Measurements from ENCODE around the gene ATP1B3.
"Not testable (repeated sequence)": the region's sequence is repeated elsewhere in the genome, so short reads cannot be mapped to it uniquely, and the experiment has no call there.

The ATP1B3 gene

DNA sequence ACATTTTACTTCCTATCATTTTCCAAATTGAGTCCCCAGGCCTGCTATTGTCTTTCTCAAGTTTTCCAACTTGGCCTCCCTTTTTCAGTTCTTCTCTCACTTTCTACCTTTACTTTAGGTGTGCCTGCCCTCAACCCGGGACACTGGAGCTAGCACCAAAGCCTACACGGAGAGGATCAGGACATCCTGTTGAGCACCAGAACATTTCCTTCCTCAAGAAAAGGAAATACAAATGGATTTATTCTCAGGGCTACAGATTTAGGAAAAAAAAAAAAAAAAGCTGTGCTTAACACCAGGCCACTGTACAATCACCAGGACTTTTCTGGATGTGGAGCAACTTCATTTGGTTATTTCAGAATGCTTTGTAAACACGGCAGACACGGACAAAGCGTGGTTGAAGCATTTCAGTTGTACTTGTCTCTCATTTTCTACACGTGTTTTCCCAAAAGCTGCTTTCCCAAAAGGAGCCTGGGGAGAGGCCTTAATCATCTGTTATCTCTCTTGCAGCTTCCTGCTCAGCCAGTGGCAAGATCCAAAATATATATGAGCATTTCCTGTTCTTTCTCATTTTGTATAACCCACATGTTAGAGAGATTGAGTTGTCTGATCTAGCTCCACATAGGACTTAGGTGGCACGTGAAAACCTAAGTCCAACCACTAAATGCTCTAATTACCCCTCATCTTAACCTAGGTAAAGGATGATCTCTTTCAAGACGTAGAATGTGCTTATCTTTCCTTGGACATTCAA is 15.5 kb upstream of the ATP1B3 start:
- no peak for DNase-seq

DNA sequence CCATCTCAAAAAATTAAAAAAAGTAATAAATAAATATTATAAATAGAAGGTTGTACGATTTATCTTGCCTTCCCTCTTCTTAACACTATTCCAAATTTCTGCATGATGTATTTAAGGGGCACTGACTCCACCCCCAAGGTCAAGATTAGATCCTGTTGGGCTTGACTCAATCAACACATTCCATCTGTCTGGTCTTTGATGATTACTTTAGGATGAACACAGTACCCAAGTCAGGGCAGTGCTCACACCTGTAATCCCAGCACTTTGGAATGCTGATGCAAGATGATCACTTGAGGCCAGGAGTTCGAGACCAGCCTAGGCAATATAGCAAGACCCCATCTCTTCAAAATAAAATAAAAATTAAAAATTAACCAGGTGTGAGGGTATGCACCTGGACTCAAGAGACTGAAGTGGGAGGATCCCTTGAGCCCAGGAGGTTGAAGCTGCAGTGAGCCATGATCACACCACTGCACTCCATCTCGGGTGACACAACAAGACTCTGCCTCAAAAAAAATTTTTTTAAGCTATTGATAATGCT is 14.1 kb upstream of the ATP1B3 start:
- DNase-seq, result no peak

DNA sequence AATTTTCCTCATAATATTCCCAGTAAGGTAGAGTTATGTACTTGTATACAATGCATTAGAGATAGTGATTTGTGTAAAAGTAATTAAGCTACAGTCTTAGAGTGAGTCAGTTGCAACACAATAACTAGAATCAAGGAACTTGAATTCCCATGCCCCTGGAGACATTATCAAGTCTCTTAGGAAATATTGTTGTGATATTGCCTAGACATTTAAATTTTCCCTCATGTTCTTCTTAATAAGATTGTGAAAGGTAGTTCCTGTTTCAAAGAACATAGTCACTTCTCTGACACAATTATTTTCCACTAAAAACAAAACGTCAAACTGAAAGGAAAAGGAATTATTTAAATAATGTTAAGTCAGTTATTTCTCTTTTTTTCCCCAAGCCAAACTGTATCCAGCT is 13.0 kb upstream of the ATP1B3 start:
- no peak for DNase-seq

DNA sequence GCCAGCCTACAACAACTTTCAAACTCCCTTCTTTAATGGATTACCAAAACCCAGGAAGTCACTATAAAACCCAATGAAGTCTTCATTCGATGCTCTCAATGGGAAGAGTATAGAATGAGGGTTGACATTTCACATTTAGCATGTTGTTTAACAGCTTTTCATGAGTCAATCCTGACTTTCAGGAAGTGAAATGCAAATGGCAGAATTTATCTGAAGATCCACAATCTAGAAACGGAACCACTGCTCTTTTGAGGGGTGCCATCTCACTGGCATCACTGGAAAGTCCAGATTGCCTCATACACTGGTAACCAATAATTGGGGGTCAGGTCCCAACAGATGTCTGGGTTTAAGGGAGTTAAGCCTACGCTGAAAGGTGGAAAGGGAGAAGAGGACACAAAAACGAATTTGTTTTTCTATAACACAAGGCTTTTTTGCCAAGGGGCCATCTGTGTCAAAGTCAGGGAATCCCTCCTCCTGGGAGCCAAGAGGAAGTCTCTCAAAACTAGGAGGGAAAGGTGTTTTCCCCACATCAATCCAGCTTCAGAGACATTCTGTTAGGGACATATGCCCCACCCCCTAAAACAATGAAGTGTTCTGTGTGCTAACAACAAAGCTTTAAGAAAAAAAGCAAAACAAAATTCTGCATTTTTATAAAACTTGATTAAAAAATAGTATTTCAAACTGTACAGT is 12.0 kb upstream of the ATP1B3 start:
- no peak for DNase-seq

DNA sequence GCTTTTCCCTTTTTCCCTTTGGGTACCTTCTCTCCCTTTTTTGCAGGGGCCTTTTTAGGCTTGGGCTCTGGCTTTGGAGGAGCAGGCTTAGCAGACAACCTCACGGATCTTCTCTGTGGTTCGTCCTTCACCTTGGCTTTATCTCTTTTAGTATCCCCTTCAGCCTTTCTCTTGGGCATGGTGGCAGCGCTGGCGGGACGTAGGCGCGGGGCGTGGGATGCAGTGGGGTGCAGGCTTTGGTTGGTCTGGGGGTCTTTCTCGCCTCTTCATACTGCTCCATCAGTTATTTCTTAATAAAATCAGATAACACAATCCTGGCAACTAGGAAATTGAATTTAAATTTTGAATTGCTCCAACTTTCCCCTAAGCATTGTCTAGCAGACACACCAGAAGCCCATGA is 11.3 kb upstream of the ATP1B3 start:
- no peak for DNase-seq

DNA sequence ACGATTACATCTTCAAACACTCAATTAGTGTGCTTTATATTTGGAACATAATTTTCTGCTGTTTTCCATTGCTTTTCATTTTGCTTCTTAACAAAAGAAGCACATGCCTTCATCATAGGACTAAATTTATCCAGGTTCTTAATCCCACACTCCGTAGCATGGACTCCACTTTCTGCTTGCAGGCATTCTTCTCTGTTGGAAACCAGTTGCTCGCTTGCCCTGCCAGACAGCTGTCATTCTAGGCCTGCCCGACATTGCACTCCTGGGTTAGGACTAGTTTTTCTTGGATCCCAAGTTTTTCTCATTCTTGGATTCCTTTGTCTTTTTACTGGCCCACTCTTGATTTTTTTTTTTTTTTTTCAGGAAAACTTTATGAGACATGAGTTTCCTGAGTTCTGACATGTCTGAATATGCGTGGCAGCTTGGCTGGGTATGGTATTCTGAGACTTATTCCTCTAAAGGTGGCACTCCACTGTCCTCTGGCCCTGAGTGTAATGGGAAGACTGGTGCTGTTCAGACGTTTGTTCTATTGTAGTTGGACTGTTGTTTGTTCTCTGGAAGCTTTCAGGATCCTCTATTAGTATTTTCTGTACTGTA is 6.3 kb upstream of the ATP1B3 start:
- DNase-seq, result no peak

DNA sequence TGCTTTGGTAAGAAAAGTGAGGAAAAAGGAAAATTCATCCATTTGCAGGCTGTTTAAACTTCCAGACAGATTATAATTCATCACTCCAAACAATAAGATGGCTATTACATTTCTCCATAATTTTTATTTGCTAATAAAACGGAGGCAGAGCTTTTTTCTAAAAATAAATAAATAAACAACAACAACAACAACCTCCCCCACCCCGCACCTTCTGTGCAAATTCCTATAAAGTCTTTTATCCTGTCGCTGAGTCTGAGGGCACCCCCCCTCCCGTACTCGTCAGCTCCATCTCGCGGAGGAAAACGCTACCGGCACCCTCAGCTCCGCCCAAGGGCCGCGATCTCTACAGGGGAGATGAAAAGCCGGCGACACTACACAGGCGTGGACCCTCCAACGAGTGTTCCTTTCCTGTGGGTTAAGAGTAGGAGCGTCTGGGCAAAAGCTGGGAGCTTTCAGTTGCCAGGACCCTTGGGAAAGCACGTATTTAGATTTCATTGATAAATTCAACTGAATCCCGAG is 1.0 kb upstream of the ATP1B3 start:
- DNase-seq, result peak; percentile 81

DNA sequence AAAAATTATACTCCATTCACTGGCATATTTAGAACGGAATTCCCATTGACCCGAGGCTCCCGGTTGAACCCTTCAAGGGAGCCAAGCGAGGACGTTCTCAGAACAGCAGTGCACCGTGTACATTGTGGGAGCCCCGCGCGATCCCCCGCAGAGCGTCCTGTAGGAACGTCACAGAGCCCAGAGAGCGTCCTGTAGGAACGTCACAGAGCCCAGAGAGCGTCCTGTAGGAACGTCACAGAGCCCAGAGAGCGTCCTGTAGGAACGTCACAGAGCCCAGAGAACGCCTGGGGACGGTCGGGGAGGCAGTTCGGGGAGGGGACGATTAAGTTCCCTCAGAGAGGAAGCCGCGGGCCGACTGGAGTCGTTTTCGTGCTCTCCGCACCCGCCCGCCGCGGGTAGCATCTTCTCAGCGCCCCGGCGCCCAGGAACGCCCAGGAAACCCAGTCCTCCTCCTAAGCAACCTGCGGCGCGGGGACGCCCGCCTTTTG is 506 bp upstream of the ATP1B3 start:
- peak; percentile 80 for DNase-seq

DNA sequence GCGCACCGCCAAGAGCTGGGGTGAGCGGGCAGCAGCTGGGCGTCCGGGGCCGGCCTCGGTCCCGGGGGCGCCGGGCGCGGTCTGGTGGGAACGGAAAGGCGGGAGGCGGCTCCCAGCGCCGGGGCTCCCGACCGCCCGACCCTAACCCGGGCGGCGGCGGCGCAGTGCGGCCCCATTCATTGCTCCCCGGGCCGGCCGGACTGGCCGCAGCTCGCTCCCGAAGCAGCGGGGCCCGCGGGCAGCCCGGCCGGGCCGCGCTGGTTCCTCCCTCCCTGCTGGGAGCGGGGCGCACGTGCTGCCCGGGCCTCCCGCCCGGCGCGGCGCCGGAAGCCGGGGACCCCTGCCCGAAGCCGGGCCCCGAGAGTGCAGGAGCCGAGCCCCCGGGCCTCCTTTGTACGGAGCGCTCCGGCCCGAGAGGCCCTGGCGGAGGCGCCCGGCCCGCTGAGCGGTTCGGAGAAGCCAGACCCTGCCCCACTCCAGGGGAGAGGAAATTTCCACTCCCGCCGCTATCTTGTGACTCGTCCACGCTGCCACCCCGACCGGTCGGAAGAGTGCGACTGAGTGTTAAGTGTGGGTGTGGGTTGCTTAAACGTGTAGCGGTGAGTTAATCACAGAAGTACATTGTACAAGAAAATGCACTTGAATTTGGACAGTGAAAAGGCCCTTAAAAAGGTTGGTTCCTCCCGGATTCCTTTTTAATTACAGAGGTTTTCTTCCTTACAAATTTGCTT is 613 bp downstream of the ATP1B3 start:
- DNase-seq, result peak; percentile 72

DNA sequence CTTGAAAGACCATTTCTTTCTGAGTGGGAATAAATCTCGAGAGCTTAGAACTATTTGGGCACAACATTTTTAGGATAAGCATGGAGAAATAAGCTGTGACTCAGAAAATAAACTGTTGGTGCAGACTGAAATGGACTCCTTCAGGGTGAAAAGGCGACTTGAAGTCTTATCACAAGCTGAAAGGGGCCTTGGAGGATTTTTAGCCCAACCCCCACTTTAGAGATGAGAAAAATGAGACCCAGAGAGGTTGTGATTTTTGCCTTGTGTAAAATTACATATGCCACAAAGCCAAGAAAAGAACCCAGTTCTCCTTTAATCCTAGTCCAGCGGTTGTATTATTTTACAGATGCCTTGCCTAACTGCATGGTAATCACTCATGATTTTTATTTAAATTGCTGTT is 1.5 kb downstream of the ATP1B3 start:
- DNase-seq, result no peak

DNA sequence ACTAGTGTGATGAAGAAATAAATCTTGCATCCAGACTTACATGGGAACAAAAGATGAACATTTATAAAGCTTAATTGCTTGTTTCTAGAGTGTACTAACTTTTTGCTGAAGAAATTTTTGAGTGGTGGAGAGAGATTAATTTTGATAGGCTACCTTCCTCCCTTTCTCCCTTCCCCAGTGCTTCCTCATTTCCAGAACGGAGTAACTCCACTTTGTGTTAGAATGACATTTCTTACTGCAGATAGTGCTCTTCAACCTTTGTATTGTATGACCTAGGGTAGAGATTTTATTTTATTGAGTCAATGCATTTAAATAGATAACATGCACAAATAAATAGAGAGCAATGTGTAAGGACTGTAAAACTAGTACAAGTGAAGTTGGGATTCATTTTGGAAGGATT is 1.9 kb downstream of the ATP1B3 start:
- no peak for DNase-seq

DNA sequence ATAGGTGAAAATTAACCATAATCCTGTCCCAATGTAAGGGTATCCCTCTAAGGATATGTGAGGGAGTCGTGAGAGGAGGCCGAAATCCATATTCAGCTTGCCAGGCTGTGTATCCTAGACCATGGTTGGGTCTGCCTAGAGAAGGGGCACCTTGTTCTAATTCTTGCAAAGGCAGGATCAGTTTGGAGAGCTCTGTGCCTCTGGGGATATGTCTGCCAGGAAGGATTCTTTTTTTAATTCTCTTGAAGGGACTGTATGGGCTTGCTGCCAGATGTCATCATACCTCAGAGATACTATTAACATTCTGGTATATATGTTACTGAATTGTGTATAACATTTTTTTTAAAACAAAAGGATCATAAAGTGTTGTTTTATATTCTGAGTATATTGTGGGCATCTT is 2.4 kb downstream of the ATP1B3 start:
- DNase-seq, result no peak

DNA sequence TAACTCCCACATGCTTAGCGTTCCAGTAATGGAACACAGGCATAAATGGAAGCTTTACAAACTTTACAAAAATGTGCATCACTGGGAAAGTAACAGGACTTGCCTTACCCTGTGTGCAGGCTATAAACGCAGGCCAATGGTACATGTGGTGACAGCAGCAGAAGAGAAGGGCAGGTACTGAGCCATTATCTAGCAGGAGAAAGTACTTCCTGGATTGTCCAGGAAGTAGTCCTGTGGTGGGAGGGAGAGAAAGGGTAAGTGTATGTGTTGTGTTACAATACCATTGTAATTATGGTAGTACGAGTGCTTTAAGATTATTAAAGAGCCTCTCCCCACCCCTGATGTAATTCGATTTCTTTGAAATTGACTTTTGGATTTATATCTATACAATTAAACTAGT is 5.3 kb downstream of the ATP1B3 start:
- DNase-seq, result no peak

DNA sequence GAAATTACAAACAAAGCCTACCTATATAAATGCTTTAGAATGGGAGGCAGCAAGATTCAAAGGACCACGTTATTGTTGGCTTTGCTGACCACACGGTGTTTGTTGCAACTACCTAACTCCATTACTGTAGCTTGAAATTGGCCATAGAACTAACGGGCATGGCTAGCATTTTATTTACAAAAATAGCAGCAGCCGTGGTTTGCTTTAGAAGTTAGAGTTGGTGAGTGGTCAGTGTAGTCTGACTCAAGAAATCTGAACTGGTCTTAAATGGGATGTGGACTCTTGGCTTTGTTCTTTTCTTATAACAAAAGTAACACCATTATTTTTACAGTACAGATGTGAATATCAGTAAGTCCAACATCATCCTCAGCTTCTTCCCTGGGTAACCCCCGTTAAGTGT is 10.6 kb downstream of the ATP1B3 start:
- no peak for DNase-seq

DNA sequence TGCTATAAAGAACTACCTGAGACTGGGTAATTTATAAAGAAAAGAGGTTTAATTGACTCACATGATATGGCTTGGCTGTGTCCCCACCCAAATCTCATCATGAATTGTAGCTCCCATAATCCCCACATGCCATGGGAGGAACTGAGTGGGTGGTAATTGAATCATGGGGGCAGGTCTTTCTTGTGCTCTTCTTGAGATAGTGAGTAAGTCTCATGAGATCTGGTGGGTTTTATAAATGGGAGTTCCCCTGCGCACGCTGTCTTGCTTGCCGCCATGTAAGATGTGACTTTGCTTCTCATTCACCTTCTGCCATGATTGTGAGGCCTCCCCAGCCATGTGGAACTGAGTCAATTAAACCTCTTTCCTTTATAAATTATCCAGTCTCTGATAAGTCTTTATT is 12.1 kb downstream of the ATP1B3 start:
- DNase-seq, result not testable (repeated sequence)

DNA sequence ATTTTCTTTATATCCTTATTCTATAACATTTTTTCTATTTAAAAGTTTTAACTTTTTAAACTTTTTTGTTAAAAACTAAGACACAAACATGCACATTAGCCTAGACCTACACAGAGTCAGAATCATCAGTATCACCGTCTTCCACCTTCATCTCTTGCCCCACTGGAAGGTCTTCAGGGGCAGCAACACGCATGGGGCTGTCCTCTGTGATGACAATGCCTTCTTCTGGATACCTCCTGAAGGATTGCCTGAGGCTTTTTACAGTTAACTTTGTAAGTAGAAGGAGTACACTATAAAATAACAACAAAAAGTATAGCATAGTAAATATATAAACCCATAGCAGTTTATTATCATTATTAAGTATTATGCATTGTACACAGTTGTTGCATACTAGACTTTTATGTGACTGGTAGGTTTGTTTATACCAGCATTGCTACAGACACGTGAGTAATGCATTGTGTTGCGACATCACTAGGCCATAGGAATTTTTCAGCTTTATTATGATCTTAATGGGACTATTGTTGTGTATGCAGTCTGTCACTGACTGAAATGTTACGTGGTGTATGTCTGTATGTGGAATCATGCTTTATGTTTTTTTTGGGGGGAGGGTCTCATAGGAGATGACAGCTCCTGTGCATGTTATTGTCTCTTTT is 18.2 kb downstream of the ATP1B3 start:
- DNase-seq, result no peak

DNA sequence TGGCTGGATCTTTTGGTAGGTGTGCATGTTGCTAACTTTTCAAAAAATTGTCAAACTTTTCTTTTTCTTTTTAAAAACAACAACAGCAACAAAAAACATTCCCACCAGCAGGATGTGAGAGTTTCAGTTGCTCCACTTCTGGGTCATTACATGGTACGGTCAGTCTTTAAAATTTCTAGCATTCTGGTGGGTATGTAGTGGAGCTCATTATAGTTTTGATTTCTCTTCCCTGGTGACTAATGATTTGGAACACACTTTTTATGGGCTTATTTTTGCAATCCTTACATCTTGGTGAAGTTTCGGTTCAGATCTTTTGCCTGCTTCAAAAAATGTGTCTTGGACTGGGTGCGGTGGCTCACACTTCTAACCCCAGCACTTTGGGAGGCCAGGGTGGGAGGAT is 19.3 kb downstream of the ATP1B3 start:
- DNase-seq, result no peak

DNA sequence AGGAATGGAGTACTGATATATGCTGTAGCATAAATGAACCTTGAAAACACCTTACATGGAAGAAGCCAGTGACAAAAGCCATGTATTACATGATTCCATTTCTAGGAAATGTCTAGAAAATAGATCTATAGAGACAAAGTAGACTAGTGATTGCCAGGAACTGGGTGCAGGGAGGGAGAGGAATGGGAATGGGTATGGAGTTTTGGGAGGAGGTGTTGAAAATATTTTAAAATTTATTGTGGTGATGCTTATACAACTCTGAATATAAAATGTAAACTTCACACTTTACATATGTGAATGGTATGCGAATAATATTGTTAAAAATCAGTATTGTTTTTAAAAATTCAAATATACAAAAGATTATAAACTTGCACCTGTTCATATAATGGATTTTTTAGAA is 22.5 kb downstream of the ATP1B3 start:
- no peak for DNase-seq

DNA sequence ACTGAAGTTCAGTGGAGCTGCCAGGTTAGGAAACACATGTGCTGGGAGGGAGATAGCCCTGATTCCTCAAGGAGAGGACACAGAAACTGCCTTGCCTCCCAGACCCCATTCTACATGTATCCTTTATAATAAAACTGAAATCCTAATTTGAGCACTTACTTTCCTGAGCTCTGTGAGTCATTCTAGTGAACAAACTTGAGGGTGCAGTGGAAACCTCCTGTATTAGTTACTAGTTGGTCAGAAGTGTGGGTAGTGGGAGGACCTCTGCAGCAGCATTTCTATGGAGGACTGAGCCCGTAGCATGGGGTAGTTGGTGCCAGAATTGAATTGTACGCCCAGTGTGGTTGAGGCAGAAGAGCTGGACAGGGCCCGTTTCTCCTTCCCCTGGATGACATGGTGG is 23.9 kb downstream of the ATP1B3 start:
- DNase-seq, result no peak

DNA sequence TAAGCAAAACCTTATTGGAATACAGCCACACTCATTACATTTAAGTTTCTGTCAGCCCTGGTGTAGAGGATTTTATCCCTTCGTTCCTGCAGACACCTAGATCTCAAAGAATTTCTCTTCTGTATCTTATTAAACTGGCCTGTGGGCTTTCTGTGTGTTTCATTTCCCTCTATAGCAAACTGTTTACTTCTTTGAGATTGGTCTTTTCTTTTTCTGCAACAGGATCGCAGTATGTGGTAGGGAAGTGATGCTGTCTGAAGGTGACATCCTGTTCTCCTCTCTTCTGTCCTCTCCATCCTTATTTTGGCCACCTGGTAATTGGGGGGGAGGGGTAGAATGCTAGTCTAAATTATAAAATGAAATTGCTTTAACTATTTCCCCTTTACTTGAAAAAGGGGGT is 25.5 kb downstream of the ATP1B3 start:
- DNase-seq, result no peak

DNA sequence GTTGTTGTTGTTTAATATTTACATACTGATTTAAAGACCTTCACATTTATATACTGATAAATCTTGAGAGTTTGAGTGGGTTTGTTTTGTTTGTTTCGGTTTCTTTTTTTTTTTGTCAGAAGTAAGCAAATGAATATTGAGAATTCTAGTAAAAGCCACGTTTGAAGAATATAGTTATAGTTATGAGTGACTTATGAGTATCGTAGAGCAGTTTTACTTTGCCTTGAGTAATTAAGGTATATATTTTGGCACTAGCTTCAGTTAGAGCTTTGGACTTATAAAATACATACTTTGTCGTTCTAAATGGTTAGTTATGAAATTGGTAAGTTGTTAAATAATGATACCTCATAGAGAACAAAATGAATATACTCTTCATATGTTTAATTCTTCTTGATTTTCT is 27.8 kb downstream of the ATP1B3 start:
- DNase-seq, result no peak

DNA sequence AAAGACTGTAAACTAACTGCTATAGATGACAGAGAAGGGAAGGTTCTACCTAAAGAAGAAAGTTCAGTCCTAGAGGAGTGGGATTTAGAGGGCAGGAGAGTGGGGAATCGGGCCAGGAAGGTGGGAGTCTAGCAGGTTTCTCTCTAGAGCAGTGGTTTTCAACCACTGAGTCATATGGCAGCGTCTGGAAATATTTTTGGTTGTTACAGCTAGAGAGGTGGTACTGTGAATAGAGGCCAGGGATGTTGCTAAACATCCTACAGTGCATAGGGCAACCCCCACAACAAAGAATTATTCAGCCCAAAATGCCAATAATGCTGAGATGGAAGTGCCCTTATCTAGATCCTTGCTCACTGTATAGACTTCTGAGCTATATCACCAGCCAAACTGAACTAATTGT is 28.7 kb downstream of the ATP1B3 start:
- no peak for DNase-seq

DNA sequence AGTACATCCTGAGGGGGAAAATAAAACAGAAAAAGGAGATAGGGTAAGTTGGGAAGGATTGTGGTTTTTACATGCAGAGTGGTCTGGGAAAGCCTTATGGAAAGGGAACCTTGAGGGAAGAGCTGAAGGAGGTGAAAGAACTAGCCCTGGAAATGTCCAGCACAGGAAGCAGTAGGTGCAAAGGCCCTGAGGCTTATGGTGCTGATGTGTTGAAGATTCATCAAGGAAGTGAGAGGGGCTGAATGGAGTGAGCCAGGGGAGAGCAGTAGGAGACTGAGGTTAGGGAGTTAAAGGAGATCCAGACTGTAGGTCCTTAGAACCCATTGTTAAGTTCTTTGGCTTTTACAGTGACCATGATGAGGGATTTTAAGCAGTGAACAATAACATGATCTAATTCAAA is 33.0 kb downstream of the ATP1B3 start:
- no peak for DNase-seq

Measured in NK-92 treated with Interleukin-12 subunit alpha and Interleukin-12 subunit beta, amount 100 ng/mL, for 24 hours (cell line).